GM23338 (cell line): ENCODE data around the gene TRAF7.
"Not testable (repeated sequence)": the region's sequence is repeated elsewhere in the genome, so short reads cannot be mapped to it uniquely, and the experiment has no call there.

Experiments used
- EZH2phosphoT487 ChIP-seq: fragments of 200-600 bp; sonication (generic); IDR thresholded peaks from one replicate; pipeline ENCODE4 v1.8.1; 2018; ENCODE audit warnings: antibody characterized with exemption; ENCODE audit not compliant: unreplicated experiment
- NANOG ChIP-seq: IDR thresholded peaks from 2 replicates; pipeline ENCODE4 v1.6.1; 2016; ENCODE audit warnings: antibody characterized with exemption, borderline replicate concordance
- TF ChIP-seq, protein P1 (sequence below), 2 experiments: fragments of 200-600 bp in 1 of 2; sonication (generic) in 1 of 2; conservative IDR thresholded peaks; 2 replicates each; pipeline versions ENCODE4 v1.5.1 to v1.6.1; 2016 to 2017; ENCODE audit warnings: antibody characterized with exemption in 2 of 2, low read depth in 2 of 2, mild to moderate bottlenecking in 2 of 2, moderate library complexity in 1 of 2

DNA sequence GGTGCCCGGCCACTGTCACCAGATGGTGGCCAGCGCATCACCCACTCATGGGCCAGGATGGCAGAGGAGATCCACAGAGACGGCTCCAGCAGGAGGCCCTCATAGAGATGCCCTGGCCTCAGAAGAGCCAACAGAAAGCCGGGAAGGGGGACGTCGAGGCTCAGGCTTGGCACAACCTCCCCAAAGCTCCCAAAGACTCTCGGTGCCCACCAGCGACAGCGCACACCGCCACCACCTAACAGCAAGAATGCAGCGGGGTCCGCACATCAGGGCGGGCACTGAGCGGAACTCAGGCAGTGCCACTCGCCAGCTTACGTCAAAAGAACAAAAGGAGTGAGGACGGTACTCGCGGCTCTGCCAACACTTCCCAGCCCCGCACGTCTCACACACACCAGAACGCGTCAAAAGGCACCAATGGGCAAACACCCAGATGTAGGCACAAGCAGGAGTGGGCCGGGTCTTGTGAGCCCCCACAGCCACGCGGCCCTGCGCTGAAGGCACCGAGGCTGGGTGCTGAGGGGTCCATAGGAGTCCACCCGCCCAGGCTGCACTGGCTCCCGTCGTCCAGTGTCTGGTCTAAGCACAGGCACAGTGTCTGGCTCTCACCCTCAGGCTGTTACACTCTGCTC is 28.5 kb upstream of the TRAF7 start:
- TF ChIP-seq, protein P1, sequence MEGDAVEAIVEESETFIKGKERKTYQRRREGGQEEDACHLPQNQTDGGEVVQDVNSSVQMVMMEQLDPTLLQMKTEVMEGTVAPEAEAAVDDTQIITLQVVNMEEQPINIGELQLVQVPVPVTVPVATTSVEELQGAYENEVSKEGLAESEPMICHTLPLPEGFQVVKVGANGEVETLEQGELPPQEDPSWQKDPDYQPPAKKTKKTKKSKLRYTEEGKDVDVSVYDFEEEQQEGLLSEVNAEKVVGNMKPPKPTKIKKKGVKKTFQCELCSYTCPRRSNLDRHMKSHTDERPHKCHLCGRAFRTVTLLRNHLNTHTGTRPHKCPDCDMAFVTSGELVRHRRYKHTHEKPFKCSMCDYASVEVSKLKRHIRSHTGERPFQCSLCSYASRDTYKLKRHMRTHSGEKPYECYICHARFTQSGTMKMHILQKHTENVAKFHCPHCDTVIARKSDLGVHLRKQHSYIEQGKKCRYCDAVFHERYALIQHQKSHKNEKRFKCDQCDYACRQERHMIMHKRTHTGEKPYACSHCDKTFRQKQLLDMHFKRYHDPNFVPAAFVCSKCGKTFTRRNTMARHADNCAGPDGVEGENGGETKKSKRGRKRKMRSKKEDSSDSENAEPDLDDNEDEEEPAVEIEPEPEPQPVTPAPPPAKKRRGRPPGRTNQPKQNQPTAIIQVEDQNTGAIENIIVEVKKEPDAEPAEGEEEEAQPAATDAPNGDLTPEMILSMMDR (conservative IDR thresholded peaks at IDR 0.05; ENCODE audit: low read depth in 2 of 2): not testable (repeated sequence)
- not testable (repeated sequence) for TF ChIP-seq NANOG, EZH2phosphoT487
